LNCAP (cell line): Measurements from ENCODE around the gene EPHB3.

Experiments
- TF ChIP-seq, protein P1 (sequence below): fragments of 450-650 bp; IDR thresholded peaks from 2 replicates; pipeline ENCODE4 v1.5.1; 2017; ENCODE audit warnings: mild to moderate bottlenecking

Gene EPHB3

DNA sequence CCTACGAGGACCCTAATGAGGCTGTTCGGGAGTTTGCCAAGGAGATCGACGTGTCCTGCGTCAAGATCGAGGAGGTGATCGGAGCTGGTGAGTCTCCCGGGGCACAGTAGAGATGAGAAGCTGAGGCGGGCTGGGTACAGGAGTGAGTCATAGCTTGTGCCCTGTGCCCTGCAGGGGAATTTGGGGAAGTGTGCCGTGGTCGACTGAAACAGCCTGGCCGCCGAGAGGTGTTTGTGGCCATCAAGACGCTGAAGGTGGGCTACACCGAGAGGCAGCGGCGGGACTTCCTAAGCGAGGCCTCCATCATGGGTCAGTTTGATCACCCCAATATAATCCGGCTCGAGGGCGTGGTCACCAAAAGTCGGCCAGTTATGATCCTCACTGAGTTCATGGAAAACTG is 17.9 kb downstream of the EPHB3 start:
- TF ChIP-seq, protein P1, sequence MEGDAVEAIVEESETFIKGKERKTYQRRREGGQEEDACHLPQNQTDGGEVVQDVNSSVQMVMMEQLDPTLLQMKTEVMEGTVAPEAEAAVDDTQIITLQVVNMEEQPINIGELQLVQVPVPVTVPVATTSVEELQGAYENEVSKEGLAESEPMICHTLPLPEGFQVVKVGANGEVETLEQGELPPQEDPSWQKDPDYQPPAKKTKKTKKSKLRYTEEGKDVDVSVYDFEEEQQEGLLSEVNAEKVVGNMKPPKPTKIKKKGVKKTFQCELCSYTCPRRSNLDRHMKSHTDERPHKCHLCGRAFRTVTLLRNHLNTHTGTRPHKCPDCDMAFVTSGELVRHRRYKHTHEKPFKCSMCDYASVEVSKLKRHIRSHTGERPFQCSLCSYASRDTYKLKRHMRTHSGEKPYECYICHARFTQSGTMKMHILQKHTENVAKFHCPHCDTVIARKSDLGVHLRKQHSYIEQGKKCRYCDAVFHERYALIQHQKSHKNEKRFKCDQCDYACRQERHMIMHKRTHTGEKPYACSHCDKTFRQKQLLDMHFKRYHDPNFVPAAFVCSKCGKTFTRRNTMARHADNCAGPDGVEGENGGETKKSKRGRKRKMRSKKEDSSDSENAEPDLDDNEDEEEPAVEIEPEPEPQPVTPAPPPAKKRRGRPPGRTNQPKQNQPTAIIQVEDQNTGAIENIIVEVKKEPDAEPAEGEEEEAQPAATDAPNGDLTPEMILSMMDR, result no peak

GRCh38 chr3:184580376-184580775 is 18.8 kb downstream of the EPHB3 start:
- TF ChIP-seq, protein P1, result no peak

- TF ChIP-seq, protein P1, result no peak
Measured at GRCh38 chr3:184581331-184581855, 19.8 kb downstream of the EPHB3 start.

- TF ChIP-seq, protein P1, result no peak
Measured at GRCh38 chr3:184582646-184583577, 21.3 kb downstream of the EPHB3 start.

DNA sequence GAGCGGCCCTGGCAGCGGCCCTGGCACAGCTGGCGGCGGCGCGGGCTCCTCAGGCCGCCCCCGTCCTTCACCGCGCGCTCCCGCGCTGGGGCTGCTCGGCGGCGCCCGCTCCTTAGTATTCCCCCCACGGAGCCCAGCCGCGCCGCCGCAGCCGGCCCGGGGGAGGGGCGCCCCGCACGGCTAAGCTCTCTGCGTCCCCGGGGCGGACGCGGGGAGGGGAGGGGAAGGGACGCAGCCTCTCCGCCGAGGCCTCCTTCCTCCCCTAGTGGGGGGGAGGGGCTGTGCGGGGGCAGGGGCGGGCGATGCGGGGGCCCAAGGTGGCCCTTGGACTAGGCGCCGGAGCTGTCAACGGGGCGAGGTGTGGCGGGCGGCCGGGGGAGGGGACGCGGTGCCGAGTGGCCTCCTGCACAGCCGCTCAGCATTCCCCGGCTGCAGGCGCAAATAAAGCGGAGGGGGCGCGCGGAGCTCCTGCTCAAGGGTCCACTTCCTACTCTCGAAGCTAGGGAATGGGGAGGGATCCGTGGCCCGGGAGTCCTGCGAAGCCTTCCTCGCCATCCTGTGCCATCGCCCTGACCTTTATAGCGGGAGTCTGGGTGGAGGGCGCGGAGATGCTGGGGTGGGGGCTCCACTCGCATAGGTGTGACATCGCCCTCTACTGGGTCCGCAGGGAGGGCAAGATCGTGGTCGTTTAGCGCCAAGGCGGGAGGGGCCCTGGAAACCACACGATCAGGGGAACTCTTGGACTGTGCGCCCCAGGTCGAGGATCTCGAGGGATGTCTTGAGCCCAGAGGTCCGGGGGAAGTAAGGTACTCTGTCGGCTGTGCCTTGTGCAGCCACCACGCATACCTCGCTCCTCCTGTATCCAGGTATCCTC is 22.2 kb downstream of the EPHB3 start:
- TF ChIP-seq, protein P1, result no peak; the same call in 1 of the 2 replicates

DNA sequence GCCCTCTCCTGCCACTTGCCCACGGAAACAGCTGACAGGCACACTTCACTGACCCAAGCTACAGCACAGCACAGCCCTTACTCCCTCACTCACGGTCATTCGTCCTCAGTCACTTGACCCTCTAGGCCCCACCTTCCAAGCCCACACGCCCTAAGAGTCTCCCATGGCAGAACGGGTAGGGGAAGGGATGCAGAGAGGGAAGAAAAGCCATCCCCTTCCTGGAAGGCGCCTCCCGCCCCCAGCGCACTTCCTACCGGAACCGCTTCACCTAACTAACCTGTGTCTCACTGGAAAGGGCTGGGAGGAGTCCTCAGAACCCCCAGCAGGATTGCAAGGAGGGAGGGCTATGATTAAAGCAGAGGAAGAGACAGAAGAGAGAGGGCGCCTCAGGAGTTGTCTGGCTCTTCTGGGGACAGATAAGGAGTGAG is 22.9 kb downstream of the EPHB3 start:
- TF ChIP-seq, protein P1, result no peak

DNA sequence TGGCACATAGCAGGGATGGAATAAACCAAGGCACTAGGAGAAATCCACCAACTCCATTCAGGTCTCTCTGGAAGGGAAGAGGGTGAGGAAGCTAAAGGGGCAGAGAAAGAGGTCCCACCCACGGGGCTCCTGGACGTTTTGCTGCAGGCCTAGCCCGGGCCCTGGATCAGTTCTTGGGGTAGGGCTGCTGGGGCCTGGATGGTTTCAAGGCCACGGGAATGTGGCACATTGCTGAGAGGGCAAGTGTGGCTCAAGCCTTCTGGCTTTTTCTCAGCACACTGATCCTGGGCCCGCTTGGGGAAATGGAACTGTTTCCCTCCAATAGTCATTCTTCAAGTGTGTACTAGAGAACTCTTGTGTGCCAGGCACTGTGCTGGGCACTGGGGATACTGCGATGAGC is 24.0 kb downstream of the EPHB3 start:
- TF ChIP-seq, protein P1, result no peak
